ENCODE data around the gene TCF4. TPM values are rescaled to one million over a fixed set of nuclear protein-coding genes. Genes with fewer than 3 reads are reported as not detected.

The TCF4 gene
- total RNA-seq, 1 donor from 2014 or later = 205 TPM

DNA sequence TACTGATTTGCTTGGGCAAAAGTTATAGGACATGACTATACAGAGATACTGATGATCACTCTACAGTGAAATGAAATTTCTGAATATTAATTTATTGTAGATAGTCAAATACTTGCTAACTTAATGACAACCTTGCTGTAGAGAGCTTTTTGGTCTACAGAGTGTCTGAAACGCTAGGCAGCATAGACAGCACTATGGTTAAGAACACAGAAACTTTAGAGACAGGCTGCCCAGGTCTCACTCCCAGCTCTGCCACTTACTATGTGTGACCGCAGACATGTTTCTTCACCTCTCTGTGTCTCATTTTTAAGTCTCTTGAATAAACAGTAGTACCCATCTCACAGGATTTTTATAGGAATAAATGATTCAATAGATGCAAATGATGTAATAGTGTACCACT, 247.0 kb downstream of the TCF4 start:
- Histone ChIP-seq H3K27me3 (ENCODE audit: control insufficient read depth in 3 of 3, insufficient read depth in 3 of 3, low read length in 3 of 3) (no peaks in the 10 kb centered on the region), H3K4me3 (ENCODE audit: low read length in 3 of 3) (no peak overlapping the region), H3K9me3 (ENCODE audit: control insufficient read depth in 3 of 3, low read length in 3 of 3) (no peaks in the 10 kb centered on the region), H3K27ac (ENCODE audit: low read depth, low read length) (no peak overlapping the region), H3K4me1 (ENCODE audit: control insufficient read depth in 3 of 3, insufficient read depth in 3 of 3, low read length in 3 of 3) (peaks cover 20 to 26% (median 23%) of the 10 kb centered on the region in 3 donors), H3K9ac (ENCODE audit: low read depth in 1 of 3, low read length in 3 of 3) (no peak overlapping the region), H3K36me3 (ENCODE audit: control insufficient read depth in 3 of 3, insufficient read depth in 3 of 3, low read length in 3 of 3) (no peaks in the 10 kb centered on the region)

DNA sequence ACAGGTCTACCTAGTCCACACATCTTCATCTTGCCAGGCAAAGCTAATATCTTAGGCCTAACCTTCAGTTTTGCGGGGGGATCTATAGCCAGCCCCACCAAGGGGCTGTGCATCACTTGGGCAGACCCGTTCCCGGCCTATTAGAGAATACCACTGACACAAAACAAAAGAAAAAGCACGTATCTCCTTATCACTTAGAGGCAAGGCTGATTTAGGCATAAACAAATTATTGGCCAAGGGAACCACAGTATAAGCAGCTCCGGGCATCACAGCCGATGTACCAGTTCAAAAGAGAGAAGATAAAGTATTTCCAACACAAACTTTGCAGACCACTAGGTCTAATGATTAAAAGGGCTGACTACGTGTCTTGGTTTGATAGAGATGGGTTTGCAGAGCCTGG, 248.0 kb downstream of the TCF4 start:
- Histone ChIP-seq H3K36me3 (ENCODE audit: control insufficient read depth in 3 of 3, insufficient read depth in 3 of 3, low read length in 3 of 3) (no peaks in the 10 kb centered on the region), H3K4me3 (ENCODE audit: low read length in 3 of 3) (no peak overlapping the region), H3K9me3 (ENCODE audit: control insufficient read depth in 3 of 3, low read length in 3 of 3) (no peaks in the 10 kb centered on the region), H3K27me3 (ENCODE audit: control insufficient read depth in 3 of 3, insufficient read depth in 3 of 3, low read length in 3 of 3) (no peaks in the 10 kb centered on the region), H3K27ac (ENCODE audit: low read depth, low read length) (no peak overlapping the region), H3K4me1 (ENCODE audit: control insufficient read depth in 3 of 3, insufficient read depth in 3 of 3, low read length in 3 of 3) (peaks cover 20 to 26% (median 23%) of the 10 kb centered on the region in 3 donors), H3K9ac (ENCODE audit: low read depth in 1 of 3, low read length in 3 of 3) (no peak overlapping the region)

DNA sequence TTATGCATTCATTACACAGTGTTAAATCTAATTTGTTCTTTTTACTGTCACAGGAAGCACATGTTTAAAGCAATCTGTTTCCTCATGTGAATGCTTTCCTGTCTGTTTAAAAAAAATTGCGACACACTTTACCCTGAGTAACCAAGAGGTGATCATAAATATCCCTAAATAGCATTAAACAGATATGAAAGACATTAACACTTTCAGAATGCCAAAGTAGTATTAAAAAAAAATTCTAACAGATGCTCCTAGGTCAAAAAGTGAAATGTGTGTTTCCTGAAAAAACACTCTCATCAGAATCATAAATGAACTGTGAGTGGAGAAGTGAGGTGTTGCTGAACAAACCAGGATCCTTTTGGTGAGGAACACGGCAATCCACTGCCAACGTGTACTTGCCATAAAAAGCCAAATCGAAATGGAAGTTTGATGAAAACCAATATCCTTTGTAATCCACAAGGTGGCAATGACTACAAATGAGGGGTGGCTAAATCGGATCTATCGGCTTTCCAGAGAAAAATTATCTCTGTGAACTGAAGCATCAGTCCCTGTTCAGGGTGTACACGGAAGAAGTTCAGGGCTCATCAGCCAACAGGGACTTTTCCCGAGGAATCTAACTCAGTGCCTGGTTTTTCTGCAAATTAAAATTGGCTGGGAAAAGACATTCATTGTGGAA, 248.9 kb downstream of the TCF4 start:
- Histone ChIP-seq H3K9me3 (ENCODE audit: control insufficient read depth in 3 of 3, low read length in 3 of 3) (no peaks in the 10 kb centered on the region), H3K27ac (ENCODE audit: low read depth, low read length) (peak overlapping the region; percentile 88), H3K9ac (ENCODE audit: low read depth in 1 of 3, low read length in 3 of 3) (peak overlapping the region; percentile 63 to 84 (median 79)), H3K4me3 (ENCODE audit: low read length in 3 of 3) (no peak overlapping the region), H3K4me1 (ENCODE audit: control insufficient read depth in 3 of 3, insufficient read depth in 3 of 3, low read length in 3 of 3) (peaks cover 22 to 33% (median 23%) of the 10 kb centered on the region in 3 donors), H3K36me3 (ENCODE audit: control insufficient read depth in 3 of 3, insufficient read depth in 3 of 3, low read length in 3 of 3) (no peaks in the 10 kb centered on the region), H3K27me3 (ENCODE audit: control insufficient read depth in 3 of 3, insufficient read depth in 3 of 3, low read length in 3 of 3) (no peaks in the 10 kb centered on the region)

DNA sequence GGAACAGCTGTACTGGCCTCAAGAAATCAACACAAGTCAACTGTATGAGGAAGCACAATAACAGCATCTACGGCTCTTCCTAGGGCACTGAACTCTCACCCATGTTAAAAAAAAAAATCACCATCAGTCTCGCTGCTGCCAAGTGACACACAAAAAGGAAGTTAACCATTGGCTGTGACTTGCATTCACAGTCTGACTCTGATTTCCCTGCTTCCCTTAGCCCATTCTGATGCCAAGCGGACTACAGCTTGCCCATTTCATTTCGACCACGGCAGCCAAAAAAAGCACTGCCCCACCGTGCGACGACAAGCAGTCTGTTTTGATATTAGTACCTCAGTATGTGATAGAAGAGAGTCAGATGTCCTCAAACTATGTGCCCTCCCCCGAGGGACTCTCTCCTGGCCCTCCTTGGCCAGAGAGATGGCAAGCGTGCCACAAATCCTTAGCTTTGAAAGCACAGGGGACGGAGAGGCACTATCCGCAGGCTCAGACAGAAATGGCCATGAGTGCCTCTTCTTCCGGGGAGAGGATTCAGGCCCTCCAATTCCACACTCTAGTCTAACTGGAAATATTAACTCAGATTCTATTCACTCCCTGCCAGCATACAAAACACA, 250.0 kb downstream of the TCF4 start:
- peak overlapping the region; percentile 67 to 74 (median 73) for H3K4me3 ChIP-seq (ENCODE audit: low read length in 3 of 3)
- H3K4me1 ChIP-seq (ENCODE audit: control insufficient read depth in 3 of 3, insufficient read depth in 3 of 3, low read length in 3 of 3) = peaks cover 22 to 25% (median 23%) of the 10 kb centered on the region in 3 donors
- H3K9me3 ChIP-seq (ENCODE audit: control insufficient read depth in 3 of 3, low read length in 3 of 3) = no peaks in the 10 kb centered on the region
- H3K9ac ChIP-seq (ENCODE audit: low read depth in 1 of 3, low read length in 3 of 3) = peak overlapping the region; percentile 63 to 84 (median 79)
- H3K36me3 ChIP-seq (ENCODE audit: control insufficient read depth in 3 of 3, insufficient read depth in 3 of 3, low read length in 3 of 3) = no peaks in the 10 kb centered on the region
- peak overlapping the region; percentile 88 for H3K27ac ChIP-seq (ENCODE audit: low read depth, low read length)
- no peaks in the 10 kb centered on the region for H3K27me3 ChIP-seq (ENCODE audit: control insufficient read depth in 3 of 3, insufficient read depth in 3 of 3, low read length in 3 of 3)

DNA sequence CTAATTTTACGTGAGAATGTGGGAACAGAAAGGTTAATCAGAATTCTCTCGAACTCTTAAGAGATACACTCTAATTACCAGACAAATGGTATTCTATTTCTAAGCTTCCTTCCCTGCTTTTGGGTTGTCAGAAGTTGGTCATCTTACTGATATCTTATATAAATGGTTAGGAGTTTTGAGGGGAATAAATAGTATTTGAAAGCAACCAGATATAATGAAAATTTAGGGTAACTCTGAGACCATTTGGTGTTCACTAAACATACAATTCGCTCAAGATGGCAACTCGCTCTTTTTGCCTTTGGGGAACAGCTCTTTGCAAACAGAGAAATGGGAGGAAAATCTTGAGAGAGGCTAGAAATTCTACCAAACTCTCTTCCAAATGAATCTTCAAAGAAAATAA, 250.9 kb downstream of the TCF4 start:
- Histone ChIP-seq H3K27ac (ENCODE audit: low read depth, low read length) (peak overlapping the region; percentile 88), H3K9ac (ENCODE audit: low read depth in 1 of 3, low read length in 3 of 3) (peak overlapping the region in 2 of 3 donors; percentile 79 to 84), H3K4me1 (ENCODE audit: control insufficient read depth in 3 of 3, insufficient read depth in 3 of 3, low read length in 3 of 3) (peaks cover 22 to 24% (median 23%) of the 10 kb centered on the region in 3 donors), H3K9me3 (ENCODE audit: control insufficient read depth in 3 of 3, low read length in 3 of 3) (no peaks in the 10 kb centered on the region), H3K4me3 (ENCODE audit: low read length in 3 of 3) (no peak overlapping the region), H3K36me3 (ENCODE audit: control insufficient read depth in 3 of 3, insufficient read depth in 3 of 3, low read length in 3 of 3) (no peaks in the 10 kb centered on the region), H3K27me3 (ENCODE audit: control insufficient read depth in 3 of 3, insufficient read depth in 3 of 3, low read length in 3 of 3) (no peaks in the 10 kb centered on the region)

DNA sequence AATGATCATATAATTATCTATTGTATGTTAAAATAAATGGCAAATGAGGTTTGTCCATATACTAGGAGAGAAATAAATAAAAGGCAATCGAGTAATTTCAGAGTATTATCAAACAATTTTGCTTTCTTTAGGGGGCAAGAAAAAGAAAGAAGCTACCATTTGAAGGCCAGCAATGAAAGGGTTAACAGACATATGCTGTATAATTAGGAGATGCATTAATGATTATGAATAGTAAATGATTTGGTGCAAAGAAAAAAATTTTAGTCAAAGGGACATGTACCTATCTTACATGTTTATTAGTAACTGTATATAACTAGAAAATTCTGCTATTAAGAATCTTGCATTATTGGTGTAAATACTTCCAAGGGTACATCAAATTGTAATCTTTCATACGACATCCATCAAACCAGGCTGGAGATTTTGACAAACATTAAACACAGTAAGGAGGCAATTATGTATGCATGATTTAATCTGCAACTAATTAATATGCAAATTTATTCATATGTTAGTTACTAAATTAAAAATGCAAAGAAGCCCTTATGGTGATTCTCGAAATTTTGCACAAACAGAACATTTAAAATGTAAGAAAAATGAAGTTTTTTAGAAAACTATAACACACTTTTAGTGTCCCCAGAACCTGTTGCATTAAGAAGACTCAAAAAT, 251.4 kb downstream of the TCF4 start:
- Histone ChIP-seq H3K9me3 (ENCODE audit: control insufficient read depth in 3 of 3, low read length in 3 of 3) (no peaks in the 10 kb centered on the region), H3K4me1 (ENCODE audit: control insufficient read depth in 3 of 3, insufficient read depth in 3 of 3, low read length in 3 of 3) (peaks cover 22 to 24% (median 23%) of the 10 kb centered on the region in 3 donors), H3K9ac (ENCODE audit: low read depth in 1 of 3, low read length in 3 of 3) (no peak overlapping the region), H3K4me3 (ENCODE audit: low read length in 3 of 3) (no peak overlapping the region), H3K36me3 (ENCODE audit: control insufficient read depth in 3 of 3, insufficient read depth in 3 of 3, low read length in 3 of 3) (no peaks in the 10 kb centered on the region), H3K27ac (ENCODE audit: low read depth, low read length) (no peak overlapping the region), H3K27me3 (ENCODE audit: control insufficient read depth in 3 of 3, insufficient read depth in 3 of 3, low read length in 3 of 3) (no peaks in the 10 kb centered on the region)

DNA sequence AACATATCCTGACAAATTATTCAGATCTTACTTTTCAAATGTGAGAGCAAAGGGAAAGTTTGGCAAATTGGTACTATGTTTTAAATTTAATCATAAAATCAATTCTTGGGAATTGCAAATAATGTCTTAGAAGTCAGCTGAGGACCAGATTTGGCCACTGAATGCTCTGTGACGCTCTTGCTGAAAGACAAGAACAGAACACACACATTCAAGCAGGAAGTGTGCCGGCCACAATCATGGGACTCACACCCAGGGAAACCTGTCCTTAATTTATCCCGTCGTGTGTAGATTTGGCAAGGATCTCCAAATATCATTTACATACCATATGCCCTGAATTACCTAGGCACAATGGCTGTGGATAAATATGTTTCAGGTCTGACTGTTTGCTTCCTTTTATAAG, 253.1 kb downstream of the TCF4 start:
- H3K27ac ChIP-seq (ENCODE audit: low read depth, low read length) = peak overlapping the region; percentile 20

DNA sequence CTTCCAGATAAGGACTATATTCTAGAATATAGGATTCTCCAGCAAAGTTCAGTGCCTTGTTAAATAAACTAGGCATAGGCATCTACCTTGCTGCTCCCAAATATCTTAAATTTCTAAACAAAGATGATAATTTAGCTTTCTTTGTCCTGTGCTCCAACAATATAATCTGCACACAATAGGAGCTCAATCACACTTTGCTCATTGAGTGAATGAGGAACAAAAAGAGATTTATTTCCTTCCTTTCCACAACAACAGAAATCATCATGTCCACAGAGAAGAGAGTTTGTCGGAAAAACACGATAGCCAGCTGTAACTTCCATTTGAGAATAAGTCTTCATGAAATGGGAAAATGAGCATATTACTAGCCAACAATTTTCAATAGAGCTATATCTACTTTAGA, 256.7 kb downstream of the TCF4 start:
- no peak overlapping the region for H3K9ac ChIP-seq (ENCODE audit: low read depth in 1 of 3, low read length in 3 of 3)
- H3K4me3 ChIP-seq (ENCODE audit: low read length in 3 of 3) = no peak overlapping the region
- H3K27me3 ChIP-seq (ENCODE audit: control insufficient read depth in 3 of 3, insufficient read depth in 3 of 3, low read length in 3 of 3) = no peaks in the 10 kb centered on the region
- no peaks in the 10 kb centered on the region for H3K36me3 ChIP-seq (ENCODE audit: control insufficient read depth in 3 of 3, insufficient read depth in 3 of 3, low read length in 3 of 3)
- peaks cover 0 to 11% (median 6%) of the 10 kb centered on the region in 3 donors for H3K4me1 ChIP-seq (ENCODE audit: control insufficient read depth in 3 of 3, insufficient read depth in 3 of 3, low read length in 3 of 3)
- no peak overlapping the region for H3K27ac ChIP-seq (ENCODE audit: low read depth, low read length)
- H3K9me3 ChIP-seq (ENCODE audit: control insufficient read depth in 3 of 3, low read length in 3 of 3) = no peaks in the 10 kb centered on the region

More for the DNA sequence above, 253.1 kb downstream of the TCF4 start:
- peak overlapping the region in 1 of 3 donors; percentile 33 for H3K4me3 ChIP-seq (ENCODE audit: low read length in 3 of 3)
- H3K4me1 ChIP-seq (ENCODE audit: control insufficient read depth in 3 of 3, insufficient read depth in 3 of 3, low read length in 3 of 3) = peaks cover 22 to 23% (median 23%) of the 10 kb centered on the region in 3 donors
- no peak overlapping the region for H3K9ac ChIP-seq (ENCODE audit: low read depth in 1 of 3, low read length in 3 of 3)
- H3K27me3 ChIP-seq (ENCODE audit: control insufficient read depth in 3 of 3, insufficient read depth in 3 of 3, low read length in 3 of 3) = no peaks in the 10 kb centered on the region
- H3K9me3 ChIP-seq (ENCODE audit: control insufficient read depth in 3 of 3, low read length in 3 of 3) = no peaks in the 10 kb centered on the region
- H3K36me3 ChIP-seq (ENCODE audit: control insufficient read depth in 3 of 3, insufficient read depth in 3 of 3, low read length in 3 of 3) = no peaks in the 10 kb centered on the region

DNA sequence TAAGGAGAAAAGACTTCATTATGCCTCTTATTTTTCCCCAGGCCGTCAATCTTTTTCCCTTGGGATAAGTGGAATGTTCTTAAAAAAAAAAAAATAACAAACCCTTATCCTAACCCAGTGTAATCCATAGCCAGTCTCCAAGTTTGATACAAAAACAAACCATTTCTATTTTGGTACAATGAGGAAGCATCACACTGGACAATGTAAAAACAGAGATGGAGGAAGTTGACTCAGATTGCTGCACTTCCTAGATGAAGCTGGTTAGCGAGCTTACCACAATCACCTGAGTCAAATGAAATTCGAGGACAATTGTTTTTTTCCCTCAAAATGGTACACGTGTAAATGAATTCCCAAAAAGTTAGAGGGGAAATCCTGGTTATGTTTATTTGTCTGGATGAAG, 259.7 kb downstream of the TCF4 start:
- H3K9ac ChIP-seq (ENCODE audit: low read depth in 1 of 3, low read length in 3 of 3) = no peak overlapping the region
- H3K36me3 ChIP-seq (ENCODE audit: control insufficient read depth in 3 of 3, insufficient read depth in 3 of 3, low read length in 3 of 3) = no peaks in the 10 kb centered on the region
- H3K4me3 ChIP-seq (ENCODE audit: low read length in 3 of 3) = no peak overlapping the region
- peak overlapping the region; percentile 37 for H3K27ac ChIP-seq (ENCODE audit: low read depth, low read length)
- H3K4me1 ChIP-seq (ENCODE audit: control insufficient read depth in 3 of 3, insufficient read depth in 3 of 3, low read length in 3 of 3) = peaks cover 4 to 14% (median 8%) of the 10 kb centered on the region in 3 donors
- no peaks in the 10 kb centered on the region for H3K9me3 ChIP-seq (ENCODE audit: control insufficient read depth in 3 of 3, low read length in 3 of 3)
- no peaks in the 10 kb centered on the region for H3K27me3 ChIP-seq (ENCODE audit: control insufficient read depth in 3 of 3, insufficient read depth in 3 of 3, low read length in 3 of 3)

DNA sequence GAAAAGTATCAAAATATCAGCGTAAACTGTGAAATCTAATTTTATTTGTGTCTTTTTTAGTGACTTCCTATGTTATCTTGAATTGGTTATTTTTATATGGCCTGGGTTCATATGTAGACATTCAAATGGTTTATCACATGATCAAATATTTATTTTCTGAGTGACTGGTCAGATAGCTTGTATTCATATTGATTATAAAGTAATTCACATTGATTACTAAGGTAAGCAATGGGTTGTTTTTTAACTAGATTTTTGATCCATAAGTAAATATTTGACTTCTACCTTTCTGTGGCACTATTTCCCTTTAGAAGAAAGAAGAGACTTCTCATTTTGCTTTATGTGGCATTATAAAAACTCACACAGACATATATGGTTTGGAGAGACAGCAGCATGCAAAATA, 260.5 kb downstream of the TCF4 start:
- Histone ChIP-seq H3K4me1 (ENCODE audit: control insufficient read depth in 3 of 3, insufficient read depth in 3 of 3, low read length in 3 of 3) (peaks cover 11 to 16% (median 16%) of the 10 kb centered on the region in 3 donors), H3K9ac (ENCODE audit: low read depth in 1 of 3, low read length in 3 of 3) (no peak overlapping the region), H3K4me3 (ENCODE audit: low read length in 3 of 3) (no peak overlapping the region), H3K27ac (ENCODE audit: low read depth, low read length) (peak overlapping the region; percentile 37), H3K36me3 (ENCODE audit: control insufficient read depth in 3 of 3, insufficient read depth in 3 of 3, low read length in 3 of 3) (no peaks in the 10 kb centered on the region), H3K27me3 (ENCODE audit: control insufficient read depth in 3 of 3, insufficient read depth in 3 of 3, low read length in 3 of 3) (no peaks in the 10 kb centered on the region), H3K9me3 (ENCODE audit: control insufficient read depth in 3 of 3, low read length in 3 of 3) (no peaks in the 10 kb centered on the region)
